Measurements from ENCODE around the gene CTDSP2. TPM values are rescaled to one million over a fixed set of nuclear protein-coding genes. Genes with fewer than 3 reads are reported as not detected.
"Not testable (repeated sequence)": the region's sequence is repeated elsewhere in the genome, so short reads cannot be mapped to it uniquely, and the experiment has no call there.

Gene CTDSP2
- total and polyA plus RNA-seq, 7 donors: 85.3 to 183 (median 122) TPM

GRCh38 chr12:57890191-57891115 lies 43.9 kb upstream of the CTDSP2 start:
- WGBS, 2 donors: 55 to 76% methylated on average over 14 of the region's 14 CpGs
- intact Hi-C loops (cut with DNase I): no loop called here
- Histone ChIP-seq H3K36me3 (no peaks in the 10 kb centered on the region), H3K27me3 (no peaks in the 10 kb centered on the region), H3K9me3 (no peaks in the 10 kb centered on the region), H3K4me1 (peaks cover 4 to 80% (median 76%) of the 10 kb centered on the region in 4 donors), H3K27ac (peak overlapping the region; percentile 93 to 99 (median 98)), H3K4me3 (no peak overlapping the region)
- TF ChIP-seq CTCF (IDR thresholded peaks at IDR 0.05) (no peak), POLR2AphosphoS5 (IDR thresholded peaks at IDR 0.05) (no peak), EP300 (IDR thresholded peaks at IDR 0.05) (no peak), POLR2A (IDR thresholded peaks at IDR 0.05) (no peak)
- no peak for DNase-seq

- TF ChIP-seq CTCF (IDR thresholded peaks at IDR 0.05) (no peak), POLR2A (IDR thresholded peaks at IDR 0.05) (no peak), EP300 (IDR thresholded peaks at IDR 0.05) (peak in 1 of 4 donors; percentile 62), POLR2AphosphoS5 (IDR thresholded peaks at IDR 0.05) (peak; percentile 58 to 88 (median 70))
- Histone ChIP-seq H3K36me3 (no peaks in the 10 kb centered on the region), H3K9me3 (no peaks in the 10 kb centered on the region), H3K27ac (peak overlapping the region; percentile 93 to 99 (median 98)), H3K4me1 (peaks cover 4 to 71% (median 67%) of the 10 kb centered on the region in 4 donors), H3K27me3 (no peaks in the 10 kb centered on the region), H3K4me3 (peak overlapping the region in 2 of 4 donors; percentile 6 to 9)
- 33 to 57% methylated on average over 10 of the region's 10 CpGs for WGBS, 2 donors
- intact Hi-C loops (cut with DNase I): no loop called here
- peak; percentile 91 for DNase-seq
Observed at GRCh38 chr12:57889500-57889989, 43.0 kb upstream of the CTDSP2 start.

- H3K9me3 ChIP-seq: no peaks in the 10 kb centered on the region
- H3K27me3 ChIP-seq: no peaks in the 10 kb centered on the region
- TF ChIP-seq EP300 (IDR thresholded peaks at IDR 0.05) (no peak), CTCF (IDR thresholded peaks at IDR 0.05) (no peak), POLR2AphosphoS5 (IDR thresholded peaks at IDR 0.05) (peak in 3 of 4 donors; percentile 58 to 69 (median 65))
- intact Hi-C loops (cut with DNase I): no loop called here
- 11 to 29% methylated on average over 15 of the region's 15 CpGs for WGBS, 2 donors
- H3K4me3 ChIP-seq: peak overlapping the region in 2 of 4 donors; percentile 6 to 11
- peak overlapping the region; percentile 93 to 99 (median 98) for H3K27ac ChIP-seq
- no peaks in the 10 kb centered on the region for H3K36me3 ChIP-seq
- peaks cover 0 to 61% (median 58%) of the 10 kb centered on the region in 4 donors for H3K4me1 ChIP-seq
- DNase-seq: no peak
Observed at GRCh38 chr12:57888409-57889157, 42.1 kb upstream of the CTDSP2 start.

GRCh38 chr12:57887631-57888408 lies 41.3 kb upstream of the CTDSP2 start:
- TF ChIP-seq EP300 (IDR thresholded peaks at IDR 0.05) (no peak), POLR2AphosphoS5 (IDR thresholded peaks at IDR 0.05) (no peak), CTCF (IDR thresholded peaks at IDR 0.05) (no peak), POLR2A (IDR thresholded peaks at IDR 0.05) (no peak)
- Histone ChIP-seq H3K4me3 (peak overlapping the region in 2 of 4 donors; percentile 6 to 11), H3K27me3 (no peaks in the 10 kb centered on the region), H3K9me3 (no peaks in the 10 kb centered on the region), H3K27ac (peak overlapping the region; percentile 93 to 99 (median 98)), H3K36me3 (no peaks in the 10 kb centered on the region), H3K4me1 (peaks cover 0 to 54% (median 51%) of the 10 kb centered on the region in 4 donors)
- no peak for DNase-seq
- intact Hi-C loops (cut with DNase I): no loop called here
- WGBS, 2 donors: 7 to 49% methylated on average over 10 of the region's 10 CpGs

GRCh38 chr12:57886964-57887363 lies 40.4 kb upstream of the CTDSP2 start:
- 91 to 92% methylated on average over 4 of the region's 4 CpGs for WGBS, 2 donors
- DNase-seq; H3K36me3 ChIP-seq; H3K4me3 ChIP-seq; H3K27me3 ChIP-seq; intact Hi-C loops (cut with DNase I); H3K9me3 ChIP-seq: not testable (repeated sequence)
- peaks cover 0 to 45% (median 43%) of the 10 kb centered on the region in 4 donors for H3K4me1 ChIP-seq
- H3K27ac ChIP-seq: peak overlapping the region in 3 of 4 donors; percentile 58 to 99 (median 93)

Measured in sigmoid colon (tissue), 7 donors.